Neural crest cell (in vitro differentiated cells): ENCODE data around the gene ZDHHC12. TPM values are rescaled to one million over a fixed set of nuclear protein-coding genes. Genes with fewer than 3 reads are reported as not detected.

Experiments used
- DNase-seq: peaks from one replicate; pipeline ENCODE4 v3.0.0; 2021; ENCODE audit warnings: low read depth, mixed read lengths, low spot score
- H3K27ac Mint-ChIP-seq: one replicate; pipeline ENCODE4 v1.8.0; 2021; ENCODE audit warnings: mild to moderate bottlenecking, mixed read lengths; ENCODE audit not compliant: unreplicated experiment
- H3K27me3 Mint-ChIP-seq: 2 replicates; pipeline ENCODE4 v1.8.0; 2021; ENCODE audit warnings: low read depth, mild to moderate bottlenecking, mixed read lengths
- H3K36me3 Mint-ChIP-seq: 2 replicates; pipeline ENCODE4 v1.8.0; 2021; ENCODE audit warnings: low read depth, mild to moderate bottlenecking, mixed read lengths
- H3K4me1 Mint-ChIP-seq: 2 replicates; pipeline ENCODE4 v1.8.0; 2021; ENCODE audit warnings: mixed read lengths
- H3K4me3 Mint-ChIP-seq: one replicate; pipeline ENCODE4 v1.8.0; 2021; ENCODE audit warnings: mild to moderate bottlenecking, mixed read lengths
- H3K9me3 Mint-ChIP-seq: 2 replicates; pipeline ENCODE4 v1.8.0; 2021; ENCODE audit warnings: mixed read lengths
- CTCF ChIP-seq: fragments of 200-600 bp; sonication (generic); conservative IDR thresholded peaks from 2 replicates; pipeline ENCODE4 v1.5.0; 2021; ENCODE audit warnings: antibody characterized with exemption, mild to moderate bottlenecking
- total RNA-seq: library from RNA; stranded (reverse); gene quantifications from 2 replicates; pipeline ENCODE4 v1.2.1, GENCODE V29; 2021

Gene ZDHHC12
- total RNA-seq, 1 donor from 2014 or later, result 15.7 TPM

- Mint-ChIP-seq H3K9me3 (no peaks in the 10 kb centered on the region), H3K4me3 (no peak overlapping the region), H3K27ac (no peak overlapping the region), H3K36me3 (peaks cover 3% of the 10 kb centered on the region), H3K27me3 (no peaks in the 10 kb centered on the region), H3K4me1 (no peaks in the 10 kb centered on the region)
- no peak for DNase-seq
- no peak for TF ChIP-seq CTCF
Measured at GRCh38 chr9:128713941-128714573, 9.9 kb downstream of the ZDHHC12 start.

DNA sequence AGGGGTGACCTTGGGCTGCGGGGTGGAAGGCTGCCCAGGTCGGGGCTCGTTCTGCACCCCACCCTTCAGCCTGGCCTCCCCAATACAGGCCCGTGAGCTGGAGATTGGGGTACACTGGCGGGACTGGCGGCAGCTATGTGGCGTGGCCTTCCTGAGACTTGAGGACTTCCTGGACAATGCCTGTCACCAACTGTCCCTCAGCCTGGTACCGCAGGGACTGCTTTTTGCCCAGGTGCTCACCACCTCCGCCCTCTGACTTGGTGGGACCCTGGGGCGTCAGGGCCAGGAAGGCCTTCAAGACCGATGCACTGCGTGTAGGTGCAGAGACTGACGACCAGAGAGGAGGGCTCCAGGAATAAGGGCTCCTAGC, 10.5 kb downstream of the ZDHHC12 start:
- peaks cover 3% of the 10 kb centered on the region for H3K36me3 Mint-ChIP-seq
- DNase-seq, result no peak
- no peaks in the 10 kb centered on the region for H3K4me1 Mint-ChIP-seq
- H3K9me3 Mint-ChIP-seq, result no peaks in the 10 kb centered on the region
- no peak for TF ChIP-seq CTCF
- no peak overlapping the region for H3K27ac Mint-ChIP-seq
- no peak overlapping the region for H3K4me3 Mint-ChIP-seq
- no peaks in the 10 kb centered on the region for H3K27me3 Mint-ChIP-seq

GRCh38 chr9:128712451-128713410, 11.2 kb downstream of the ZDHHC12 start:
- no peak for DNase-seq
- Mint-ChIP-seq H3K27me3 (no peaks in the 10 kb centered on the region), H3K27ac (no peak overlapping the region), H3K4me3 (no peak overlapping the region), H3K4me1 (no peaks in the 10 kb centered on the region), H3K9me3 (no peaks in the 10 kb centered on the region), H3K36me3 (peaks cover 3% of the 10 kb centered on the region)
- no peak for TF ChIP-seq CTCF

DNA sequence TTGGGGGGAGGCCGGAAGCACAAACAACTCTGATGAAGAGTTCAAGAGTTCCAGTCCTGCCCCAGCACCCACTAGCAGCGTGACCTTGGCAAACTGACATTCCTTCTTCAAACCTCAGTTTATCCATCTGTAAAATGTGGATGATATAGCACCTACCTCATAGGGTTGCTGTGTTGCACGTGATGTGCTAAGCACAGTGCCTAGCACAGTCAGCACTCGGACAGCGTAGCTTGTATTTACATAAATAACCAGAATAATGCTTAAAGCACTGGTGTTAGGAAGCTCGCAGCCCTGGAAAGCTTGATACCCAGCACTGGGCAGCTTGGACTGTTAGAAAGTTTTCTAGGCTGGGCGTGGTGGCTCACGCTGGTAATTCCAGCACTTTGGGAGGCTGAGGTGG, 16.5 kb downstream of the ZDHHC12 start:
- H3K27ac Mint-ChIP-seq, result no peak overlapping the region
- no peaks in the 10 kb centered on the region for H3K27me3 Mint-ChIP-seq
- no peak overlapping the region for H3K4me3 Mint-ChIP-seq
- no peaks in the 10 kb centered on the region for H3K9me3 Mint-ChIP-seq
- no peak for TF ChIP-seq CTCF
- no peak for DNase-seq
- H3K36me3 Mint-ChIP-seq, result peaks cover 3% of the 10 kb centered on the region
- H3K4me1 Mint-ChIP-seq, result peaks cover 6% of the 10 kb centered on the region

GRCh38 chr9:128706671-128707381, 17.1 kb downstream of the ZDHHC12 start:
- no peak for DNase-seq
- Mint-ChIP-seq H3K4me1 (peaks cover 9% of the 10 kb centered on the region), H3K4me3 (no peak overlapping the region), H3K36me3 (peaks cover 3% of the 10 kb centered on the region), H3K9me3 (no peaks in the 10 kb centered on the region), H3K27ac (no peak overlapping the region), H3K27me3 (no peaks in the 10 kb centered on the region)
- TF ChIP-seq CTCF, result no peak
